GM06990 (cell line): Measurements from ENCODE around the gene NTRK2.

Source experiments
- DNase-seq: peaks from one replicate; pipeline ENCODE4 v3.0.0-alpha.2; 2011; ENCODE audit not compliant: insufficient read length; ENCODE audit errors: extremely low read depth
- H3K27me3 ChIP-seq: replicated peaks from 2 replicates; pipeline ENCODE4 v1.6.0; 2011; ENCODE audit warnings: low read length; ENCODE audit not compliant: control insufficient read depth, insufficient read depth
- H3K36me3 ChIP-seq: 2 replicates; pipeline ENCODE4 v1.5.1; 2011; ENCODE audit warnings: low read length; ENCODE audit not compliant: control insufficient read depth, insufficient read depth
- H3K4me3 ChIP-seq: replicated peaks from 2 replicates; pipeline ENCODE4 v1.5.1; 2011; ENCODE audit warnings: low read depth, mild to moderate bottlenecking, control low read depth, low read length
- CTCF ChIP-seq: IDR thresholded peaks from 2 replicates; pipeline ENCODE4 v1.5.1; 2011; ENCODE audit warnings: low read length, control low read depth, mild to moderate bottlenecking, inconsistent platforms; ENCODE audit not compliant: insufficient read depth, poor library complexity, severe bottlenecking

NTRK2 gene

GRCh38 chr9:84742261-84742660 lies 72.7 kb downstream of the NTRK2 start:
- H3K4me3 ChIP-seq, result no peak overlapping the region
- H3K36me3 ChIP-seq, result no peaks in the 10 kb centered on the region
- TF ChIP-seq CTCF, result no peak
- no peak for DNase-seq
- no peaks in the 10 kb centered on the region for H3K27me3 ChIP-seq

GRCh38 chr9:84744195-84744594 lies 74.7 kb downstream of the NTRK2 start:
- peak; percentile 30 for DNase-seq
- H3K4me3 ChIP-seq, result no peak overlapping the region
- no peak for TF ChIP-seq CTCF
- H3K27me3 ChIP-seq, result no peaks in the 10 kb centered on the region
- no peaks in the 10 kb centered on the region for H3K36me3 ChIP-seq

GRCh38 chr9:84744726-84745125 lies 75.2 kb downstream of the NTRK2 start:
- no peaks in the 10 kb centered on the region for H3K36me3 ChIP-seq
- no peaks in the 10 kb centered on the region for H3K27me3 ChIP-seq
- TF ChIP-seq CTCF, result no peak
- no peak for DNase-seq
- H3K4me3 ChIP-seq, result no peak overlapping the region

GRCh38 chr9:84748112-84748511 lies 78.6 kb downstream of the NTRK2 start:
- H3K27me3 ChIP-seq, result no peaks in the 10 kb centered on the region
- no peak overlapping the region for H3K4me3 ChIP-seq
- TF ChIP-seq CTCF, result no peak
- peak; percentile 37 for DNase-seq
- H3K36me3 ChIP-seq, result no peaks in the 10 kb centered on the region

GRCh38 chr9:84750152-84750865 lies 80.8 kb downstream of the NTRK2 start:
- no peak for DNase-seq
- TF ChIP-seq CTCF, result no peak
- Histone ChIP-seq H3K27me3 (no peaks in the 10 kb centered on the region), H3K36me3 (no peaks in the 10 kb centered on the region), H3K4me3 (no peak overlapping the region)

GRCh38 chr9:84751921-84752320 lies 82.4 kb downstream of the NTRK2 start:
- Histone ChIP-seq H3K4me3 (no peak overlapping the region), H3K27me3 (no peaks in the 10 kb centered on the region), H3K36me3 (no peaks in the 10 kb centered on the region)
- DNase-seq, result no peak
- TF ChIP-seq CTCF, result no peak
